ENCODE results near the gene PSMA5. TPM values are rescaled to one million over a fixed set of nuclear protein-coding genes. Genes with fewer than 3 reads are reported as not detected.

PSMA5 gene
- total RNA-seq, 1 donor from 2014 or later = 81.1 TPM

- Mint-ChIP-seq H3K36me3 (ENCODE audit: insufficient read depth) (peaks cover 4% of the 10 kb centered on the region), H3K27ac (peak overlapping the region; percentile 70)
- no peak for TF ChIP-seq CTCF (IDR thresholded peaks at IDR 0.05; ENCODE audit: unreplicated experiment)
Observed at GRCh38 chr1:109391157-109391556, 35.1 kb downstream of the PSMA5 start.

DNA sequence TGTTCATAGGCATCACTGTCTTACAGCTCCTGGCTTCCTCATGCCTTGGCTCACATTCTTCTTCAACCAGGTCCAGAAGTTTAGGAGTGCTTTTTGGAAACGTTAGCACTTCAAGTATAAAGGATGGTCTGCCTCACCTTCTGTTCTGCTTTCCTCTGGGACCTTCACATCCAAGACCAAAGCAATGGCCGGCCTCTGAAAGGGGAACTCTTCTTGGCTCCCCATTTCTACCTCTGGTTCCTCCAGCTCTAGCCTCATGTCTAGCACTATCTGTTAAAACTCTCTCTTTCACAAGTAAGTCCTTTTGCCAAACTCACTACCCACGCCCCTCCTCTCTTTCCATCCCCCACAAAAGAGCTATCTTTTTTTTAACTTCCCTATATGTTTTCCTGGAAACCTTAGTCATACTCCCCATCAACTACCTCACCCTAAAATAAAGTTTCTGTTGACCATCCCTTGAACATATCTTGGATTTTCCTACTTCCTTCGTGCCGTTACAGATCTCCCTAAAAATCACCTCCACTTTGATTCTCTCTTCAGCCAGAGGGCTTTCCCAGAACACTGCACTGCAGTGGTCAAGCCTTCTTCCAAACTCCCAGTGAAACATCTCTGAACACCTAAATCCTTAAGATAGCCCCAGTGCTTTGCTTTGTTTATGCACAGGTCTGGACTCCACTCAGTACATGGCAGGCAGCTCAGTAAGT is 36.5 kb downstream of the PSMA5 start:
- Mint-ChIP-seq H3K27ac (peak overlapping the region; percentile 45), H3K4me1 (ENCODE audit: low read depth) (peaks cover 37% of the 10 kb centered on the region), H3K9me3 (ENCODE audit: low read depth) (no peaks in the 10 kb centered on the region), H3K27me3 (no peaks in the 10 kb centered on the region), H3K36me3 (ENCODE audit: insufficient read depth) (peaks cover 4% of the 10 kb centered on the region), H3K4me3 (ENCODE audit: low read depth) (no peak overlapping the region)
- no peak for TF ChIP-seq CTCF (IDR thresholded peaks at IDR 0.05; ENCODE audit: unreplicated experiment)
- DNase-seq (ENCODE audit: low spot score, unreplicated experiment) = no peak

More at GRCh38 chr1:109391157-109391556, 35.1 kb downstream of the PSMA5 start:
- peaks cover 48% of the 10 kb centered on the region for H3K4me1 Mint-ChIP-seq (ENCODE audit: low read depth)
- no peak overlapping the region for H3K4me3 Mint-ChIP-seq (ENCODE audit: low read depth)
- no peaks in the 10 kb centered on the region for H3K27me3 Mint-ChIP-seq
- H3K9me3 Mint-ChIP-seq (ENCODE audit: low read depth) = no peaks in the 10 kb centered on the region
- DNase-seq (ENCODE audit: low spot score, unreplicated experiment) = no peak

DNA sequence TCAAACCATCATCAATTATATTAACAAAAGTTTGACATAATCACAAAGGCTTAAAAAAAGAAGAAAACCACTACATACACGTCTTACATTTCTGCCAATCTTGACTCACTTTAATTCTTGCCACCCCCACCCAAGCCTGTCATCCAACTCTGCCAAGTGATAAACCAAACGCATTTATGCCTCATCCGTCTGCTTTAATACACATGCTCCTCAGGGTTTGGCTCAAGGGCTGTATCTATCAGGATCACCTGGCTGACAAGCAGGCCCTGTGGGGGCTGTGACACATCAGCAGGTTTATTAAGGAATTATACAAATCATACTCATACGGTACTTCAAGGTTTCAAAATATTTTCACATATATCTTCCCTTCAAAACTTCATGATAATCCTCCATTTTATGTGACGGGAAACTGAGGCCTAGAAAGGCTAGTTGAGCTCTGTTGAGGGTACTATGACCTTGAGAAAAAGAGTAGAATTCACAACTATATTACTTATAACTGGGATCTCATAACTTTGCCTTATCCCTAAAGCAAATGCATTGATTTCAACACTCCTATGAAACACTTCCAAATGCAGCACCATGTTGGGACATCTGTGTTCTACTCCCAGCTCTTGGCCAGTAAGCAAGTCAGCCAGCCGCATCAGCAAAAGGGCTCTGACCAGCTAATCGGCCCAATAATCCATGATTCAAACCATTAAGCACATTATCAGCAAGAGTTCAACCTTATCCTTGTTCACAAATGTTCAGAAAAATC is 37.2 kb downstream of the PSMA5 start:
- H3K9me3 Mint-ChIP-seq (ENCODE audit: low read depth) = no peaks in the 10 kb centered on the region
- H3K4me1 Mint-ChIP-seq (ENCODE audit: low read depth) = peaks cover 33% of the 10 kb centered on the region
- H3K4me3 Mint-ChIP-seq (ENCODE audit: low read depth) = no peak overlapping the region
- DNase-seq (ENCODE audit: low spot score, unreplicated experiment) = no peak
- peaks cover 4% of the 10 kb centered on the region for H3K36me3 Mint-ChIP-seq (ENCODE audit: insufficient read depth)
- TF ChIP-seq CTCF (IDR thresholded peaks at IDR 0.05; ENCODE audit: unreplicated experiment) = no peak
- H3K27ac Mint-ChIP-seq = peak overlapping the region; percentile 13
- no peaks in the 10 kb centered on the region for H3K27me3 Mint-ChIP-seq

GRCh38 chr1:109388208-109388711 is 38.0 kb downstream of the PSMA5 start:
- H3K27ac Mint-ChIP-seq = peak overlapping the region; percentile 42

More at GRCh38 chr1:109388208-109388711, 38.0 kb downstream of the PSMA5 start:
- peaks cover 33% of the 10 kb centered on the region for H3K4me1 Mint-ChIP-seq (ENCODE audit: low read depth)
- H3K4me3 Mint-ChIP-seq (ENCODE audit: low read depth) = no peak overlapping the region
- peaks cover 4% of the 10 kb centered on the region for H3K36me3 Mint-ChIP-seq (ENCODE audit: insufficient read depth)
- TF ChIP-seq CTCF (IDR thresholded peaks at IDR 0.05; ENCODE audit: unreplicated experiment) = no peak
- DNase-seq (ENCODE audit: low spot score, unreplicated experiment) = no peak
- H3K27me3 Mint-ChIP-seq = no peaks in the 10 kb centered on the region
- no peaks in the 10 kb centered on the region for H3K9me3 Mint-ChIP-seq (ENCODE audit: low read depth)

Measured in progenitor cell of endocrine pancreas (in vitro differentiated cells).